AG08395 (cell line): ENCODE results near the gene PCNX2.
"Not testable (repeated sequence)": the region's sequence is repeated elsewhere in the genome, so short reads cannot be mapped to it uniquely, and the experiment has no call there.

Experiments used
- DNase-seq: peaks from one replicate; pipeline ENCODE4 v3.0.0; 2012; ENCODE audit warnings: mixed read lengths, low spot score

Gene PCNX2

DNA sequence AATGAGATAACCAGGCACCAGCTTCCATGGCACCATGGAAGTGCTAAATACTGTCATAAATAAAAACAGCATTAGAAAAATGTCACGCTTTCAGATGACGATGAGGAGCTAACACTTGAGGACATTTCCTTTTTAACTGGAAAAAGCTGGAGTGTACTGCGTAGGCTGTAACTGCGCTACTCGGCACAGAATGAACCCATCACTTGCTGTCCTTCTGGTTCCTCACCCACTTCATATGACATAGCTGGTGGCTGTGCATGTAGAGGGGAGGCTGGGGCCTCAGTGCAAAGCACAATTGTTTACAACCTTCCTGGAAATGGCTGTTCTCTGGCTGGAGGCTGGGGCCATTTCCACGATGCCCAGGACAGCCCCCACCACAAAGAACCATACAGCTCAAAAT is 289.4 kb downstream of the PCNX2 start:
- no peak for DNase-seq

DNA sequence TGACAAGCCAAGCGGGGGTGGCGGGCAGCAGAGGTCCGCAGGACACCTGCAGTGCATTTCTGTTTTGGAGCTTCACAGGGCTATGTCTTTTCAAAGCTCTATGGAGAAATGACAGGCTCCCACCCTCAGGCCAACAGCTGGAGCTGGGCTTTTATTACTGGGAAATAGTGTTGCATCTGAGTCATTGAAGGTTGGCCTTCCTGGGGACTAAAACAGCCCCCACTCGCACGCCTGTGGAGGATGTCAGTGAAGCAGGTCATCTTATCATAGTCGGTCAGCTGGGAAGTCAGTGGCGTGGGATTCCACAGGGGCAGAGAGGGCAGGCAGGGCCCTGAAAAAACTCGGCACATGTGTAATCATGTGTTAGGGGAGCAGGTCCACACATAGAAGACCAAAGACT is 289.8 kb downstream of the PCNX2 start:
- DNase-seq = peak; percentile 46

DNA sequence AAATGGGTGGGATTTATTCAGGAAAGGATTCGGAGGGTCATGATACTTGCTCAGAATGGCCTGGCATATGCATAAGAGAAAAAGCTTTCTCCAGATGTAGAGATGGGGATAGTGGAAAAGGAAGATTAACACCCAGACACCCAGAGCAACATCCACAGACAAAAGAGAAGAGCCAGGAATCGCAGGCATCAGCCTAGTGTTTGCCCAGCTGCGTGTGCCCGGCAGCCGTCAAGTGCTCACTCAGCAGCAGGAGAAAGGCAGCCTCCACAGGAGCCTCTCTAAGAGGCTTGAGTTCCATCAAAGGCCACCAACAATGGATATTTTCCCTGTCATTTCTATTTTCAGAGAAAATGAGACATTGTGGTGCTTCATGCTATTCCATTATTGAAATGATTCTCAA is 290.4 kb downstream of the PCNX2 start:
- DNase-seq = no peak

DNA sequence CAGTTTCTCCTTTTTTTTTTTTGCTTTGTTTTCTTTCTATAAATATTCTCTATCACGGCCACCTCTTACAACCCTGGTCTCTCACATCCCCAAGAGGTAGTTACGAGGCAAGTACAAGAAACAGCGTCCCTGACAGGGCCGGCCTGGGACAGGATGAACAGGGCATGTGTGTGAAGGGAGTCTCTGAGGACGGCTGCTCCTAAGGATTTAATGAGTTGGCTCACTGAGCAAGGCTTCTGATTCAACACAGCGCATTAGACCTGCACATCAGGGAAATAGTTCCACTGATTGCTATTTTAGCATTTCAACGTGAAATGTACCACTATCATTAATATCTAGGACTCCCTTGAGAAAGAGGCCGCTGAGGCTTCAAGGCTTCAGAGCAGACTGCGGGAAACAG is 291.1 kb downstream of the PCNX2 start:
- DNase-seq = no peak

DNA sequence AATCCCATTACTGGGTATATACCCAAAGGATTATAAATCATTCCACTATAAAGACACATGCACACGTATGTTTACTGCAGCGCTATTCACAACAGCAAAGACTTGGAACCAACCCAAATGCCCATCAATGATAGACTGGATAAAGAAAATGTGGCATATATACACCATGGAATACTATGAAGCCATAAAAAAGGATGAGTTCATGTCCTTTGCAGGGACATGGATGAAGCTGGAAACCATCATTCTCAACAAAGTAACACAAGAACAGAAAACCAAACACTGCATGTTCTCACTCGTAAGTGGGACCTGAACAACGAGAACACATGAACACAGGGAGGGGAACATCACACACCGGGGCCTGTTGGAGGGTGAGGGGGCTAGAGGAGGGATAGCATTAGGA is 291.9 kb downstream of the PCNX2 start:
- not testable (repeated sequence) for DNase-seq

DNA sequence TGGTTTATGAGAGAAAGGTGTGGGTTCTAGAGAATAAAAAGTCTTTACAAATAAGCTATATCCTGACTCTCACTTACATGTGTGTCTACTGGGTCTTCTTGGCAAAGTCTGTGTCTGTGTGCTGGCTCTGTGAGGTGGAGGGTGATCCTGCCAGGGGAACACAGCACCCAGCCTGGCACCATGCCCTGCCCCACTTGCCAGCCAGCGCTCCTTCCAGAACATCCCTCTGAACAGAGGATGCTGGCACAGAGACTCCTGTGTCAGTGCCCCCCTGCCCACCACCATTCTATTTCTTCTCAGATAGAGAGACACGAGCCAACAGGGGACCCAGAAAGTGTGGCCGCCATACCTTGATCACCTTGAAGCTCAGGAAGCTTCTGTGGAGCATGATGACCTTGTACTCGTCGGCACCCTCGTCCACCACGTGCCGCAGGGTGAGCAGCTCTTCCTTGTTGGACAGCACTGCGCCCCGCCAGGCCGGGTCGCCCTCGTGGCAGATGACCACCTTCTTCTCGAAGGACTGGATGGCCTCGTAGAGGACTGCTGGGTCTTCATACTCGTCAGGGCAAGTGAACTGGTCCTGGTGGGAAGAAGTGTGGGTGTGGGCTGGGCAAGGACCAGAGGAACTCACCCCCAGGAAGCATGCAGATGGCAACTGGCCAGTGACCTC is 295.4 kb downstream of the PCNX2 start:
- no peak for DNase-seq

DNA sequence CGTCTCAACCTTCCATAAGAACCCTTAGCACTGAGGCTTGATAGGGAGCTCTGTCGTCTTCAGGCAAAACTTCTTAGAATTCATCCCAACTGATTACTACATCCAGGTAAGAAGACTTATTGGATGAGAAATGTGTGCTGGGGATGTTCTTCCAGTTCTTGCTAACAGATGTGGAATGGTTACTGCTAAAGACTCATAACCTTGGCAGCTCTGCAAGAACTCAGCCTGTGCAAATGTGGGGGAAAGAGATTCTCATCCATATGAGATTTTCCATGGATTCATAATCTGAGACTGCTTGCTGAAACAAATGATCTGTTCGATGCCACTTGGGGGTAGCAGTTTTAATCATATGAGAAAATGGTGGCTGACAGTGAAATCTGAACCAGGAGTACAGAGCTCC is 296.9 kb downstream of the PCNX2 start:
- DNase-seq = no peak

DNA sequence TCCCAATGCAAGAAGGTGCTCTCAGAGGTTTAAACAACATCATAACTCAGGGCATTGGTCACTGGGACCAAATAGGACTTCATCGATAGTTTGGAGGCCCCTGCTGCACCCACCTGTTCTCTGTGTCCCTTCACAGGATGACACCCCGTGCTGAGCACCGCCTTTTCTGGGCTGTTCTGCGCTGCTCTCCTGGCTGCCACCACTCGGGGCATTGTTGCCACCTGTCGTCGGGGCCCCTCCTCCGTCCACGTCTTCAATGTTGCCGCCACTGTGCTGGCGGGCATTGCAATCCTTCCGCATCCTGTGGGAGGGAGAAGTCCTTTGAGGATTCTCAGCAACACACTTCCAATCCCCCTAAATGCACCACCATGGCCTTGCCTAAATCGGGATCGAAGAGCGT is 297.4 kb downstream of the PCNX2 start:
- DNase-seq = no peak

DNA sequence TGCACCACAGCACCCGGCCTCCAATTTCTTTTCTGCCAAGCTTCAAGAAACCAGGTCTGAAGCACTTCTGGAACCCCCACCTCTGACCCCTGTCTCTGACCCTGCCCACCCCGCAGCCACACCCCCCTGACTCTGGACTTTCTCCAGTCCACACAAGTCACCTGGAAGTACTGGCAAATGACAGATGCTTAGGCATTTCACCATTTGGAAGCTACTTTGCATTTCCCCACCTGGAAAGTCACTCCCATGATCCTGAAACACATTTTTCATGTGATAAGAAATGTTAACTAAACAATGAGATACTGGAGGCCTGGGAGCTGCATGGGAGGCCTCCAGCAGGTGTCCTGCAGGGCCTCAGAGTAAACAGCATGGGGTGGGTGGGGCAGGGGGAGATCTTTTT is 299.4 kb downstream of the PCNX2 start:
- no peak for DNase-seq

DNA sequence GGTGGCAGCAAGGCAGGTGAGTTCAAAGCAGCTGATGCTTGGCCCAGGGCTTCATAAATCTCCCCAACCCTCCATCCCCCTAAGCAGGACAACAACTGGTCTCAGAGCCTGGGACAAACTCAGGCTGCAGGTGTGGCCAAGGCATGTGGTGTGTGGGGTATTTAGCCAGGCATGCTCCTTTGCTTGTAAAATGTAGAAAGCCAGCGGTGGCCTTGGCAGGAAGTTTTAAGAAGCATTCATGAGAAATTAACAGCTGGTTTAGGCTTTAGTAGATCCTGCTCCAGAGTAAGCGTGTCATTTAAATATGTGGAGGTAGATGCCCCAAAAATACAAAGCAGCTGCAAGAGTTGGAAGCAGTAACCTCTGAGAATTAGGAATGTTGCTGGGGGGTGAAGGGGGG is 300.3 kb downstream of the PCNX2 start:
- DNase-seq = no peak

DNA sequence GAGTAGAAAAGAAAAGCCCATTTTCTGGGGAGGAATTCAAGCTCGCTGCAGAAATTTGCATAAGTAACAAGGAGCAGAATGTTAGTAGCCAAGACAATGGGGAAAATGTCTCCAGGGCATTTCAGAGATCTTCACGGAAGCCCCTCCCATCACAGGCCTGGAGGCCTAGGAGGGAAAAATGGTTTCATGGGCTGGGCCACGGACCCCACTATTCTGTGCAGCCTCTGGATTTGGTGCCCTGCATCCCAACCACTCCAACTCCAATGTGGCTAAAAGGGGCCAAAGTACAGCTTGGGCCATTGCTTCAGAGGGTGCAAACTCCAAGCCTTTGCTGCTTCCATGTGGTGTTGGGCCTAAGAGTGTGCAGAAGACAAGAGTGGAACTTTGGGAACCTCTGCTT is 302.0 kb downstream of the PCNX2 start:
- no peak for DNase-seq

DNA sequence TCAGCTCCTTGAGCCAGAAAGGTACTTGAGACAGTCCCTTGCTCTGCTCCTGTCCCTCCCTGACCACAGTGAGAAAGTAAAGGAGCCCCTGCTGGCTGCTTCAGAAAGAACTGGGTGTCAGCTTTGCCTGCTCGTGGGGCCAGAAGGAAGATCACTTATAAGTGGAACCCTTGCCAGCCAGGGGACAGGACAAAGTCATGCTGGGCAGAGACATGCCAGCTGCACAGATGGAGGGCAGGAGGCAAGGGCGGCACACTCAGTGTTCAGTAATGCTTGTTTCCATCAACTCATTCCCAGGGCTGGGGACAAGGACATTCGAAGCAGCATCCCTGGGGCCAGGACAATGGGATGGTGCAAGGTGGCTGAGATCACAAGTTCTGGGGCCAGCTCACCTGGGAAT is 303.3 kb downstream of the PCNX2 start:
- DNase-seq = no peak

DNA sequence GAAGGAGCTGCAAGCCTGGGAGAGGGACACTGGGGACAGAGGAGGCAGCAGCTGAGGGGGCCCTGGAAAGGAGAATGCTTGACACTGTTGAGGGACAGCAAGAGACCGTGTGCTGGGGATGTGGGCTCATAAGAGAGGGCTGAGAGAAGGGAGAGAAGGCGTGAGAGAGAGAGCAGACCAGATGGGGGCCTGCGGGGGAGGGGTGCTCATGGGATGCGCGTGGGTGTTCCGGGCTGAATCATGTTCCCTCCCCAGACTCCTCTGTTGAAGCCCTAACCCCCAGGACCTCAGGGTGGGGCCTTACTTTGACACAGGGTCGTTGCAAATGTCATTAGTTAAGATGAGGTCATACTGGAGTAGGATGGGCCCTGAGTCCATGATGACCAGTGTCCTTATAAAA is 304.3 kb downstream of the PCNX2 start:
- no peak for DNase-seq

DNA sequence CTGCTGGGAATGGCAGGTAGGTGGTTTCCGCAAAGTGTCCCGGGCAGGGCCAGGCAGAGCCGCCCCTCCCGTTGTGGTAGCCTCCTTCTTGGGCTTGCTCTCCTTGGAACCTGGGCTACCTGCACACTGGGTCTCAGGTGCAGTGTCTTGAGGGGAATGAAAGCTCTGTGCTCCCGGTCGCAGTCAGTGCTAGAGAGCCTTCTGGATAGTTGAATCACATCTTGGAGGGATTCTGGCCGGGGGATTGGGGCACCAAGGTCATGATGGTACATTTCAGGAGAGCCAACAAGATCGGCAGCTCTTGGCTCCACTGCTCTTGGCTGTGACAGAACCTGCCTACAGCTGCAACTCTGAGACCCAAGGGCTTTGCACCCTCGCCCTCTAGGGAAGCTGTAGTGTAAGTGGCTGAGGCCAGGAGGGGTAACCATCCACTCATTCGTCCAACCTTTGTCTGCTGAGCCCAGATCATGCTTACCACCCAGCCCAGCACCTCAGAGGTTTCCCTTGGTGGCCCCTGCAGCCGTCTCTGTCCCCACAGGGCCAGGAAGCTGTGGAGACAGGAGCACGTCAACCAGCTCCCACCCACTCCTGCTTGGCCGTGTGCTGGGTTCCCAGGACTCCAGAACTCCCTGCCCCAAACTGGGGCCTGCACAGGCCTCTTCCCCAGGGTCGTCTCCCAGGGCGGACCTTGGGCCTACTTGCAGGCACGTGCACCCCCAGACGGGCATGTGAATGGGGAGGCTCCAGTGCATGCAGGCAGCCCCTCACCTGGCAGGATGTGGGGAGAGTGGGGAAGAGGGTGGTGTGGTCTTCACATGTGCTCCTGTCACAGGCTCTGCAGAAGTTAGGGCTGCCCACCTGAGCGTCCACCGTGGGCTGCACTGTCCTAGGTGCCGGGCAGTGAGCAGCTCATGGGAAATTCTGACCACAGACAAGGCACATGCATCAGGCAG is 305.1 kb downstream of the PCNX2 start:
- no peak for DNase-seq

DNA sequence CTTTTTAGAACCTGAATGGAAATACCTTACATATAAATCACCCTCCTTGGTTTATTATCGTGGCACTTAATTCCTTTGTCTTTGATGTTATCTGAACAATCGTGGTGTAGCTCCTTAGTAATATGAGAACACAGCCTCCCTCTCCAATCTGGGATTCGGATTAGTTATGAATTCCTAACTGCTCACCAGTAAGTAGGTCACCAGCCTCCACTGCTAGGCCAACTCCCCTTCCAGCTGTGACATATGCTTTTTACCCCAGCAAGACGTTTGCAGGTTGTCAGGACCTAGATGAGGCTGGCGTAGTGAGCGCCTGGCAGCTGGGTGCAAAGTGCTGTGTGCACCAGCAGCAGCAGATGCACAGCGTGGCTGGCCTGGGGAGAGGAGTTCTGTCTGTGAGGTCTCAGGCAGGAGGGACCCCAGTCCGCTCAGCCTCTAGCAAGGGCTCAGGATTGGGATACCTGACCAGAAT is 306.9 kb downstream of the PCNX2 start:
- DNase-seq = peak; percentile 41

DNA sequence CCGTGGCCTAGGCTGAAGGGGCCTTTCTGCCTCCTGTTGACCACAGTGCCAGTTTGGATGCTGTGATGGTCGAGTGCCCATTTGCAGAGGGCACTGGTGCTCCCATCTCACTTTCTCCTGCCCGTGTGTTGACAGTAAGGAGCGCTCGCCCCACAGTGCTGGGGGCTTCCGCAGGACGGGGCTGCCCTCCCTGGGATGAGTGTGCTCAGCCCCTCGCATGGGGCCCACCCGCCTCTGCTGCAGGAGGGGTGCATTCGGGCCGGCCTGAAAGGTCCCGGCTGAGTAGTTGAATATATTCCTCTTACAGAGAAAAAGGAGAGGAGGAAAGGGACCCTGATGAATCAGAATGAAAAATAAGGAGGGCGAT is 307.8 kb downstream of the PCNX2 start:
- no peak for DNase-seq

DNA sequence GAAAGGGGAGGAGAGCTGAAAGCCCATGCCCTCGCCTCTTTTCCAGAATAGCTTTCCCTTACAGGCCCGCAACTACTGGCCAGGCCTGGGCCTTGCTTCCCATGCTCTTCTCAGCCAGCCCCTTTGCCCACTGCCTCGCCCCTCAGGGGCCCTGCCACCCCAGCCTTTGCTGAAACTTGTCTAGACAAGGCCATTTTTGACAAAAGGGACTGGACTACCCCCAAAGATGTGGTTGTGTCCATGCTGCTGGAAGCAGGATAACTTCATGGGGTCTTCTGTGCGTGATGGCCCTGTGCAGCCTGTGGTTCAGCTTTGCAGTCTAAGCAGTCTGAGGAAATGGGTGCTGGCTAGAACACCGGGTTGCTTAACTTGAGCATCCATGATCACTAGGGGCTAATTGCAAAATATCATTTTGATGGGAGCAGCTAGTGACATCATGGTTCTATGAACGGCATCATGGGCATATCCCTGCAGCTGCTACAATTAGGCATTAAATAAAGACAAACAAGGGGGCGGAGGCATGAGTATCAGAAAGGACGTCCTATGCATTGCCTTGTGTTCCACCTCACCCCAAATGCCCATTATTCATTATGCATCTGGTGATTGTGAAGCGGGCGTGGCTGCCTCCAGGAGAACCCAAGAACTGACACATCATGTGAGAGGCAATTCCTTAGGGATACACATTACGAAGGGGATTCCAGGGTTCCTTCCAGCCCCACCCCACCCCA is 308.3 kb downstream of the PCNX2 start:
- DNase-seq = no peak

DNA sequence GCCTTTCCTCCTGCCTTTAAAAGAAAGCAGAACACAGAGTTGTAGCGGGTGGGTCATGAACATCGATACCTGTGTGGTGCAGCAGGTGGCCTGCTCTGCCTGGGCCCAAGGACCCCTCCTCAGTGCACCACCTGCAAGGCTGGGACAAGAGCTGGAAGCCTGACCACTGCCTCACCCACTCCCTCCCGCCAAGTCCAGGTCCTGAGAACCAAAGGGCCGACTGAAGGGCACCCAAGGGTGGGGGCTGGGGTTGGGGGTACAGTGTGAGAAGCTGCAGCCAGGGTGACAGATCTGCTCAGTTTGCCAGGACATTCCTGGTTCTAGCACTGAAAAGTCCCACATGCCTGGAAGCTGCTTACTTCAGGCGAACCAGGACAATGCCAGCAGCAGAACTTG is 309.0 kb downstream of the PCNX2 start:
- no peak for DNase-seq

DNA sequence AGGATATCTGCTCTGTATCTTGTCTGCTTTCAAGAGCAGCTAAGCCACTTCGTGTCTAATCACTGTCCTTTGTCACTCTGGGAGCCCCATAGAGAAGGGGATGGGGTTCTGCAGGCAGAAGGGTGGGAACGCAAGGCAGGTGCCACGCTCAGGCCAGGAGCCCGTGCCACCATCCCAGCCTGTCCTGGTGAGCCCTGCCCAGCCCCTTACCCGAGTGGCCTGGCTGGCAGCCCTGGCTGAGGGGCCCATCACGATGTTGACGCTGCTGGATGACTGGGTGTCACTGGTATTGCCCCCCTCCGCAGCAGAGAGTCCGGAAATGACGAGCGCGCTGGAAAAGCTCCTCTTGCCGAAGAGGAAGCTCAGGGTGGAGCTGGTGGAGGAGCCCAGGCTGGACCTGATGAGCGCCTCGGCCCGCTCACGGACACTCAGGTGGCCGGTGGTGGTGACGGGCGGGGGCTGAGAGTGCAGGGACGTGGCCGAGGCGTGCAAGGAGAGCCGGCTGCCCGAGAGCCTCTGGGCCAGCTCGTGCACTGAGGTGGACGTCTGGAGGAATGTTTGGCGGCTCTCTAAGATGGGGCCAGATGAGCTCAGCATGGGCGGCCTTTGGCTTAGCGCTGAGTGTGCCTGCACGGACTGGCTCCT is 309.5 kb downstream of the PCNX2 start:
- DNase-seq = no peak

DNA sequence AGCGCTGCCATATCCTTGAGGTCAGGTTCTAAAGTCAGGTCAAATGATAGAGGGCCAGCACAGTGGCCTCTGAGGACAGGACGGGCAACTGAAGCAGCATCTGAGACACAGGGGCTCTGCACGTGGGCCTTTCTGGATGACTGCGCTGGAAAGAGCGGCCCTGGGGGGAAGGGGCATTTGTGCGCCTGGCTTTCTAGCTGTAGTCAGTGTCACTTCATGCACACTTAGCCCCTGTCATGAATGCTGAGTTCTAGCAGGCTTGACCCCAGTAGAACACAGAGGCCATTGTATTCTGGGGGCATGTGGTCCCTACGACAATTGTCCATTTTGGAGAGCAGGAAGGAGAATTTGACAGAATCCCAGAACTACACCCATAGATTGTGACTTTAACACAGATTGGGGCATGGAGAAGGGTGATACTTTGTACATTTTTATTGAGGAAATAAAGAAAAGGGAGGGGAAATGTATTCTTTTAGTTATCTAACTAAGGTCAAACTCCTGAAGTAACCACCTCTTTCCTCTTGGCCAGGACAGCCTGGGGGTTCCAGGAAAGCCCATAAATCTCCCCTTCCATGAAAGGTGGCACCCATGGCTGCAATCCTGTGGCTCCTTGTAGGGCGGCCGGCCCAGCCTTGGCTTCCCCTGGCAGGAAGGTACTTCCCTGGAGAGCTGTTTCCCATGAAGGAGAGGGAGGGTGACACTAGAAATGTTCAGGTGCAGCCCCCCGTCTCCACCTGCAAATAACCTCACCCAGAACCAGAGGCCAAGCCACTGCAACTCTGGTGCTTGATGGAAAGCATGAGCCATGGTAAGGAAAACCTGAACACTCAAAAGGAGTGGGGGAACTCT is 310.7 kb downstream of the PCNX2 start:
- DNase-seq = no peak

DNA sequence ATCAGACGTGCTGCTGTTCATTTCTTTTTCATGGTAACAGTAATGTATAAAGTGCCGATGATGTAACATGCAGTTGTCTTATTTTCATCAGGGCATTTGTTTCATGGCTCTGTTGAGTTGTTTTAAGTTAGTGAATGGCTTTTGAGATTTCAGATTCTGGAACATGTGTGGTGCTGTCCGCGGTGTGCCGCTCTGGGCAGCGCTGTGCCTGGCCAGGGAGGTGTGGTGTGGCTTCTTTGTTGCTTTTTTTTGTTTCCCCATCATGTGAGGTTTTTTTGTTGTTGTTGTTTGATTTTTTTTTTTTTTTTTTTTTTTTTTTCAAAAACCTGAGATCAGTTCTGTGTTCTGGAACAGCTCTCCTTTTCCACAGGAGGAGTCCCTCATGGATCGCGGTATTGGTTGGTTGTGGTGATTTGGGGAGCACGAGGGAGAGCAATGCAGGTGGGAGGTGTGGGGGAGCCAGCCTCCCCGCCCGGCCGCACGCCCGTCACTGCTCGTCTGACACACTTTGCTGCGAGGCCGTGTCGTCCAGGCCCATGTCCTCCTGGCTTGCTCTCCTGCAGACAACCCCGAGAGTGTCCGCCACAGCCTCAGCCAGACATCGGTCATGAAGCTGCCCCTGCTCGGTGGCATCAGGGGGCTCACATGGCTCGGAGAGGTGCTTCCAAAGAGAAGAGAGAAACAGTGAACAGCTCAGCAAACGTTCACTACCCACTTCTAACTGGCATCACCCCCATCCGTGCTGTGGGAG is 311.5 kb downstream of the PCNX2 start:
- no peak for DNase-seq
